ENCODE data around the gene VPS9D1.

DNA sequence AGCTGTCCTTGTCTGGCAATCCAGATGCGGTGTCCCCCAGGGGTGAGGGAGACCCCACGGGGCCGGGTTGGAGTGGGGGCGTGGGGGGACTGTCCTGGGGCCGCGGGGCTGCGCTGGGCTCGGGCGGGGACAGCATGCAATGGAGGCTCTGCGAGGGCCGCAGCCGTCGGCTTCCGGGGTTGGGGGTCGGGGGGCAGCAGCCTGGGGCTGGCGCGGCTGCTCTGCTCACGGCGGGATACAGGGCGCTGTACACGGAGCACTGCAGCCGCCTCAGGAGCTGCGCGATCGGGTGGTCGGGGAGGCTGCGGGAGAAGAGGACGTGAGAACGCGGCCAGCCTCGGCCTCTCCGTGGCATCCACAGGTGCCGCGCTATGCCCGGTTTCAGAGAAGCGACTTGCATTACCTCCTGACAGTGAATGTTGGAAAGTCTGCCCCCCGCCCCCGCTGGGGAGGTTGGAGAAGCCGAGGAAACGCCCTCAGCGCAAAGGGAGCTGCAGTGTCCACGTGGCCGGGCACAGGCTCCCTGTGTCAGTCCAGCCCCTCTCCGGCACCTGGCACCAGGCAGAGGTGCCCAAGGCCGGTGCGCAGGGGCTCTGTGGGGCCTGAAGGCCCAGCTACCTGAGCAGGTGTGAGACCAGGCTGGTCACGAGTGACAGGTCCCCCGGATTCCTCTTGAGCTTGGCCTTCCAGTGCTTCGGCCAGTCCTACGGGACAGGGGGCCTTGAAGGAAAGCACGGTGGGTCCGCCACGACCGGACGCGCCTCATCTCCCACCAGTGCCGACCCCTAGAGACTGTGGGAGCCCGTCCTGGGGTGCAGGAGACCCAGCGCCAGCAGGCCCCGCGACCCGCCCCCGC is 9.8 kb downstream of the VPS9D1 start:
- no peak for TF ChIP-seq CTCF (IDR thresholded peaks at IDR 0.05)
- no peak for TF ChIP-seq POLR2A (IDR thresholded peaks at IDR 0.05)

Measured in ovary (tissue), 3 donors.